Lower lobe of right lung (tissue), 2 donors: Measurements from ENCODE around the gene SYF2. TPM values are rescaled to one million over a fixed set of nuclear protein-coding genes. Genes with fewer than 3 reads are reported as not detected.

Experiments used
- ATAC-seq, 2 donors: fragments of 200-7000 bp; cut with Tn5 transposase; one replicate each; pipeline ENCODE4 v1.9.1; 2020 to 2022; ENCODE audit warnings: mild to moderate bottlenecking in 2 of 2, moderate library complexity in 2 of 2
- DNase-seq: peaks from one replicate; pipeline ENCODE4 v3.0.0-alpha.2; 2020
- H3K27ac ChIP-seq: fragments of 200-600 bp; one replicate; pipeline ENCODE4 v1.8.0; 2022
- H3K27me3 ChIP-seq: fragments of 200-600 bp; one replicate; pipeline ENCODE4 v1.8.0; 2022; ENCODE audit warnings: low read depth
- H3K36me3 ChIP-seq: fragments of 200-600 bp; one replicate; pipeline ENCODE4 v1.8.0; 2022; ENCODE audit warnings: mild to moderate bottlenecking
- H3K4me1 ChIP-seq: fragments of 200-600 bp; one replicate; pipeline ENCODE4 v1.8.0; 2022
- H3K4me3 ChIP-seq: fragments of 200-600 bp; one replicate; pipeline ENCODE4 v1.8.0; 2022; ENCODE audit warnings: mild to moderate bottlenecking
- H3K9me3 ChIP-seq: fragments of 200-600 bp; one replicate; pipeline ENCODE4 v1.8.0; 2022
- CTCF ChIP-seq: fragments of 200-600 bp; IDR thresholded peaks from one replicate; pipeline ENCODE4 v1.8.0; 2022; ENCODE audit warnings: antibody characterized with exemption, mild to moderate bottlenecking
- intact Hi-C: fragments of 100-400 bp; cut with DNase I; formaldehyde crosslinking; loops from one replicate; pipeline ENCODE4 v1.11.0; 2022
- total RNA-seq: library from RNA; stranded (reverse); fragmentation: NEBNext Ultra II Directional; extraction: Animal tissue kit (Norgen Biotek cat#: 25700); gene quantifications from one replicate; pipeline ENCODE4 v1.2.1, GENCODE V29; 2021
- donor health status: DM: no; HTN: yes; CAD: no; lungs with severe emphysema.

SYF2 gene
- total RNA-seq, 1 donor from 2014 or later, result 44.6 TPM

- TF ChIP-seq CTCF, result no peak
- Histone ChIP-seq H3K4me3 (no peak overlapping the region), H3K4me1 (no peaks in the 10 kb centered on the region), H3K36me3 (peaks cover 92% of the 10 kb centered on the region), H3K9me3 (no peaks in the 10 kb centered on the region), H3K27me3 (no peaks in the 10 kb centered on the region), H3K27ac (no peak overlapping the region)
- ATAC-seq (no peak), DNase-seq (no peak)
- intact Hi-C loops, result no loop called here
Observed at GRCh38 chr1:25223471-25223870, 8.8 kb downstream of the SYF2 start.

GRCh38 chr1:25222606-25223005, 9.7 kb downstream of the SYF2 start:
- DNase-seq (no peak), ATAC-seq (no peak)
- intact Hi-C loops, result no loop called here
- Histone ChIP-seq H3K4me1 (no peaks in the 10 kb centered on the region), H3K27me3 (no peaks in the 10 kb centered on the region), H3K9me3 (no peaks in the 10 kb centered on the region), H3K4me3 (no peak overlapping the region), H3K36me3 (peaks cover 84% of the 10 kb centered on the region), H3K27ac (no peak overlapping the region)
- no peak for TF ChIP-seq CTCF

GRCh38 chr1:25220666-25221065, 11.6 kb downstream of the SYF2 start:
- Histone ChIP-seq H3K27ac (no peak overlapping the region), H3K36me3 (peaks cover 64% of the 10 kb centered on the region), H3K4me1 (no peaks in the 10 kb centered on the region), H3K27me3 (no peaks in the 10 kb centered on the region), H3K4me3 (no peak overlapping the region), H3K9me3 (no peaks in the 10 kb centered on the region)
- DNase-seq, result no peak
- ATAC-seq, result no peak
- intact Hi-C loops, result no loop called here
- no peak for TF ChIP-seq CTCF

- H3K27me3 ChIP-seq, result no peaks in the 10 kb centered on the region
- H3K9me3 ChIP-seq, result no peaks in the 10 kb centered on the region
- H3K4me1 ChIP-seq, result no peaks in the 10 kb centered on the region
- no peak for ATAC-seq
- peaks cover 55% of the 10 kb centered on the region for H3K36me3 ChIP-seq
- no peak for TF ChIP-seq CTCF
- no peak overlapping the region for H3K27ac ChIP-seq
- no peak overlapping the region for H3K4me3 ChIP-seq
- no peak for DNase-seq
- intact Hi-C loops, result no loop called here
Observed at GRCh38 chr1:25219661-25220251, 12.5 kb downstream of the SYF2 start.

- DNase-seq, result no peak
- TF ChIP-seq CTCF, result no peak
Observed at GRCh38 chr1:25217598-25218232, 14.6 kb downstream of the SYF2 start.

More at GRCh38 chr1:25217598-25218232, 14.6 kb downstream of the SYF2 start:
- intact Hi-C loops, result no loop called here
- no peak for ATAC-seq
- Histone ChIP-seq H3K4me1 (no peaks in the 10 kb centered on the region), H3K36me3 (peaks cover 35% of the 10 kb centered on the region), H3K27ac (no peak overlapping the region), H3K9me3 (no peaks in the 10 kb centered on the region), H3K4me3 (no peak overlapping the region), H3K27me3 (no peaks in the 10 kb centered on the region)
